ENCODE results near the gene JARID2. TPM values are rescaled to one million over a fixed set of nuclear protein-coding genes. Genes with fewer than 3 reads are reported as not detected.

The JARID2 gene
- total and polyA plus RNA-seq, 9 of the 15 experiments (the other 6 are each of a cell fraction or from before 2014, with no cell fraction given): 5.0 to 29.0 (median 15.6) TPM

GRCh38 chr6:15409301-15410125 is 163.6 kb downstream of the JARID2 start (continued):
- no peak for TF ChIP-seq MCM2 (IDR thresholded peaks at IDR 0.05; ENCODE audit: low read depth)
- TF ChIP-seq MEIS2 (IDR thresholded peaks at IDR 0.05; ENCODE audit: partially characterized antibody): no peak
- no peak for TF ChIP-seq PKNOX1 (IDR thresholded peaks at IDR 0.05)
- no peak for TF ChIP-seq HMGXB4 (CRISPR knock-in tag; IDR thresholded peaks at IDR 0.05)
- TF ChIP-seq ETV6 (IDR thresholded peaks at IDR 0.05; ENCODE audit: borderline replicate concordance in 1 of 2, low read depth in 2 of 2, low read length in 1 of 2): no peak
- no peak for TF ChIP-seq ETV6 (CRISPR knock-in tag; IDR thresholded peaks at IDR 0.05; ENCODE audit: borderline replicate concordance)
- TF ChIP-seq FIP1L1 (IDR thresholded peaks at IDR 0.05; ENCODE audit: low read depth, low read length, poor library complexity, severe bottlenecking): no peak
- peak; percentile 20; the same call in 1 of the 2 replicates for TF ChIP-seq LCOR (CRISPR knock-in tag; IDR thresholded peaks at IDR 0.05)
- TF ChIP-seq MXD1 (CRISPR knock-in tag; IDR thresholded peaks at IDR 0.05; ENCODE audit: borderline replicate concordance, poor library complexity, severe bottlenecking): no peak
- no peak for TF ChIP-seq ZNF785 (CRISPR knock-in tag; IDR thresholded peaks at IDR 0.05)
- no peak for TF ChIP-seq RBM25 (IDR thresholded peaks at IDR 0.05; ENCODE audit: low read depth, low read length, severe bottlenecking)
- no peak for TF ChIP-seq XRCC5 (IDR thresholded peaks at IDR 0.05; ENCODE audit: low read depth, low read length)
- peak; percentile 62 for TF ChIP-seq ARID1B (IDR thresholded peaks at IDR 0.05)
- TF ChIP-seq ZBTB11 (CRISPR knock-in tag; IDR thresholded peaks at IDR 0.05): 0 out of 6 replicates have a peak, but pooled peaks of 1 of the 3 experiments have one; percentile 2
- TF ChIP-seq DNMT1 (IDR thresholded peaks at IDR 0.05): no peak
- TF ChIP-seq GATAD2A (IDR thresholded peaks at IDR 0.05): no peak
- TF ChIP-seq BHLHE40 (IDR thresholded peaks at IDR 0.05; ENCODE audit: low read length): no peak
- no peak for TF ChIP-seq POLR2AphosphoS2 (IDR thresholded peaks at IDR 0.05; ENCODE audit: low read length)
- TF ChIP-seq NR4A1 (CRISPR knock-in tag; IDR thresholded peaks at IDR 0.05): no peak
- TF ChIP-seq NR4A1 (tag; IDR thresholded peaks at IDR 0.05): no peak
- no peak for TF ChIP-seq ZNF431 (CRISPR knock-in tag; IDR thresholded peaks at IDR 0.05)
- 0 out of 2 replicates have a peak, but pooled peaks have one; percentile 27 for TF ChIP-seq SP1 (CRISPR knock-in tag; IDR thresholded peaks at IDR 0.05)

Measured in K562 (cell line).